HepG2 (cell line): ENCODE results near the gene PRKCE.

Experiments used
- FOSL1 ChIP-seq: sonication (generic); formaldehyde crosslinking; IDR thresholded peaks from 2 replicates; pipeline ENCODE4 v1.9.0; 2021; ENCODE audit warnings: missing genetic modification reagents, borderline replicate concordance
- PAF1 ChIP-seq: IDR thresholded peaks from 2 replicates; pipeline ENCODE4 v1.6.1; 2016; ENCODE audit warnings: missing genetic modification reagents, missing compliant biosample characterization
- TF ChIP-seq, protein P1 (sequence below): sonication (generic); formaldehyde crosslinking; IDR thresholded peaks from 2 replicates; pipeline ENCODE4 v1.4.0; 2020; ENCODE audit warnings: low read depth, mild to moderate bottlenecking, missing genetic modification reagents

DNA sequence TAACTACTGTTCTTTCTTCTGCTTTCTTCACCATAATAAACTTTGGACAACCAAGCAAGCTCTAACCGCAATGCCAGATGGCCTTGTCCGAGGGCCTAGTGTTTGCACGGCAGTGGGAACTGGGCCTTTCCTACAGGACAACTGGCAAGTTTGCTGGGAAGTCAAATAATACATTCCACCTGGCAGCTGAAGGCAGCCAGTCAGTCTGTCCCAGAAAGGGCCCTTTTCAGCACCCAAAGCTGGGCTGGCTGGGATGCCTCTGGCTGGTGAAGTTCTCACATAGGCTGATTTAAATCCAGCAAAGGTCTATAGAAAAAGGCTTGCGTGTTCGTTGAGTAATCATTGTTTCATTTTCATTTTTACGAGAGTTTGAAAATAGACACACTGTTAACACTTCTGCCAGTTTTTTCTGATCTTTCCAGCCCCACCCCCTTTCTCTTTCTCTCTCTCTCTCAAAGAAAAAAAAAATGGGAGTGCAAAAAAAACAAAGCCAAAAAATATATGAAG lies 535.7 kb downstream of the PRKCE start:
- TF ChIP-seq PAF1 (CRISPR knock-in tag), result no peak
- TF ChIP-seq FOSL1 (CRISPR knock-in tag), result no peak
- TF ChIP-seq, protein P1, sequence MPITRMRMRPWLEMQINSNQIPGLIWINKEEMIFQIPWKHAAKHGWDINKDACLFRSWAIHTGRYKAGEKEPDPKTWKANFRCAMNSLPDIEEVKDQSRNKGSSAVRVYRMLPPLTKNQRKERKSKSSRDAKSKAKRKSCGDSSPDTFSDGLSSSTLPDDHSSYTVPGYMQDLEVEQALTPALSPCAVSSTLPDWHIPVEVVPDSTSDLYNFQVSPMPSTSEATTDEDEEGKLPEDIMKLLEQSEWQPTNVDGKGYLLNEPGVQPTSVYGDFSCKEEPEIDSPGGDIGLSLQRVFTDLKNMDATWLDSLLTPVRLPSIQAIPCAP (CRISPR knock-in tag), result no peak
